Urinary bladder (tissue), 4 donors: Measurements from ENCODE around the gene SMR3B. TPM values are rescaled to one million over a fixed set of nuclear protein-coding genes. Genes with fewer than 3 reads are reported as not detected.

Experiments
- DNase-seq: peaks from one replicate; pipeline ENCODE4 v3.0.0-alpha.2; 2015; ENCODE audit errors: extremely low spot score
- H3K27ac ChIP-seq: one replicate; pipeline ENCODE4 v1.5.1; 2013; ENCODE audit warnings: low read depth, mild to moderate bottlenecking, moderate library complexity
- H3K36me3 ChIP-seq: one replicate; pipeline ENCODE4 v1.6.1; 2013; ENCODE audit warnings: mild to moderate bottlenecking, moderate library complexity; ENCODE audit not compliant: insufficient read depth
- H3K4me1 ChIP-seq: one replicate; pipeline ENCODE4 v1.6.1; 2013; ENCODE audit warnings: mild to moderate bottlenecking, moderate library complexity; ENCODE audit not compliant: insufficient read depth
- H3K4me3 ChIP-seq: one replicate; pipeline ENCODE4 v1.5.1; 2013; ENCODE audit warnings: low read depth, low read length
- WGBS: extraction: QIAGEN DNeasy Blood & Tissue Kit; methylation state at CpG from one replicate; pipeline ENCODE4 v1.1.7; 2013; 5-methylcytosine and 5-hydroxymethylcytosine counted together
- polyA plus RNA-seq: library from polyadenylated mRNA; stranded (reverse); fragments of 200-250 nt; gene quantifications from one replicate; pipeline ENCODE4 v1.2.3, GENCODE V29; 2013
- total RNA-seq: library from RNA; depleted of rRNA; stranded (reverse); fragments of >200 nt; gene quantifications from one replicate; pipeline ENCODE4 v1.2.3, GENCODE V29; 2014
- donor health status: healthy with polysubstance abuse.
- donor health status: healthy.

SMR3B gene
- total and polyA plus RNA-seq, 2 donors: not detected

DNA sequence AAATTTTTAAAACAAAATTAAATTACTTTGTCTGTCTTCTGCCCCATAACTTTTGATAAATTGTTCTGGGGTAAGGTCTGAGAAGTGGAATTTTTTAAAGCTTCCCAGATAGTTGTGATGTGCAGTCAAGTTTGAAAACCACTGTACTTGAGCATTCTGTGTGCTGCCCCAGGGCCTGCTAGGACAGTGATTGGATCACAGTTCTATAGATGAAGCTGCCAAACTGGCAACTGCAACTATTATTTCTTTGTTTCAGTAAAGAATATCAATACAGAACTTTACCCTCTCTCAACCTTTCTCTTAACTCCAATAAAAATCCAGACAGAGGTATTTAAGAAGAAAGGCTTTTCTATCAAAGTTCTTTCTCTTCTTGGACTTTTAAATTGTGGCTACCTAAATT, 14.6 kb downstream of the SMR3B start, which contains the start of gene OPRPN:
Gene OPRPN, plus strand, starts transcription at position 361 of the 400 bp plus-strand sequence. CDS start 1,346 bp downstream, outside the sequence.
- Histone ChIP-seq H3K4me1 (no peaks in the 10 kb centered on the region), H3K36me3 (no peaks in the 10 kb centered on the region), H3K4me3 (no peak within 1 kb of the TSS), H3K27ac (no peak within 1 kb of the TSS)
- no peak for DNase-seq

DNA sequence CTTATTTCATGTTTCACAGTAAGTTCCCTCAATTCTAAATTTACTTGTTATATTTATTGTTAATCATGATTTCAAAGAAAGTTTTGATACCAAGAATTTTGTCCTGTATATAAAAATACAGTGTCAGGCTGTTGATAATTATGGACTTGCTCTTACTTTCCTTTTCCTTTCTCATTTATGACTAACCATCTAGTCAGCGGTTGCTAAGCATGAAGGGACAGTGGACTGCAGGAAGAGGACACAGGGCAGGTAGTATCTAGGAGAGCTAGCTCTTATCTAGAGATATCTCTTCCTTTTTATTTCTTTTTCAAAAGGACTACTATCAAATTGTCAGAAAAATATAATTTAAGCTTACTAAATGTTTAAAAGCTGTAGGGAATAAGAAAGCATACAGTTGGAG, 16.4 kb downstream of the SMR3B start:
- H3K4me3 ChIP-seq: no peak overlapping the region
- no peak for DNase-seq
- no peak overlapping the region for H3K27ac ChIP-seq
- no peaks in the 10 kb centered on the region for H3K4me1 ChIP-seq
- H3K36me3 ChIP-seq: no peaks in the 10 kb centered on the region
- 86% methylated on average over 1 of the region's 1 CpG for WGBS

DNA sequence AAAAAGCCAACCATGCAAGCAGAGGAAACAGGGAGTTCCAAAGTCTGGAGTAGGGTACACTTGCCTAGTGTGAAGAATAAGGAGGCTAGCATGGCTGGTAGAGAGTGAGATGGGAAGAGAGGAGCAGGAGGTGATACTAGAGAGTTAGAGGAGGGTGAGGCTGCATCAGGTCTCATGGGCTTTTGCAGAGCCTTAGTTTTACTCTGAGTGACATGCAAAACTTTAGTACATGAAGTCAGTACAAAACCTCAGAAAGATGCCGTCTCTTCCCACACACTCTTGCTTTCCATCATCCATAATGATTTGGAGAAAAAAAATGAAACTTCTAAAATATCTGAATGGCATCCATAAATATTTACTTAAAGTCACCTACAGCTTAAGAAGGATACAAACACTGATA, 19.8 kb downstream of the SMR3B start:
- no peak overlapping the region for H3K4me3 ChIP-seq
- DNase-seq: no peak
- H3K27ac ChIP-seq: no peak overlapping the region
- H3K4me1 ChIP-seq: no peaks in the 10 kb centered on the region
- WGBS: 91% methylated on average over 1 of the region's 1 CpG
- H3K36me3 ChIP-seq: no peaks in the 10 kb centered on the region

DNA sequence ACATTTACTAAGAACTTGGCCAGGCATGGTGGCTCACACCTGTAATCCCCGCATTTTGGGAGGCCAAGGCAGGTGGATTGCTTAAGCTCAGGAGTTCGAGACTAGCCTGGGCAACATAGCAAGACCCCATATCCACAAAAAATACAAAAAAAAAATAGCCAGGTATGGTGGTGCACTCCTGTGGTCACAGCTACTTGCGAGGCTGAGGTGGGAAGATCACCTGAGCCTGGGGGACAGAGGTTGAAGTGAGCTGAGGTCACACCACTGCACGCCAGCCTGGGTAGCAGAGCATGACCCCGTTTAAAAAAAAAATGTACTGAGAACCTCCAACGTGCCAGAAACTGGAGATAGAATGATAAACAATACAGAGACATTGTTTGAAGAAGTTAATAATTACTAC, 22.8 kb downstream of the SMR3B start:
- no peaks in the 10 kb centered on the region for H3K36me3 ChIP-seq
- WGBS: 76% methylated on average over 6 of the region's 6 CpGs
- no peak for DNase-seq
- H3K27ac ChIP-seq: no peak overlapping the region
- no peaks in the 10 kb centered on the region for H3K4me1 ChIP-seq
- H3K4me3 ChIP-seq: no peak overlapping the region

DNA sequence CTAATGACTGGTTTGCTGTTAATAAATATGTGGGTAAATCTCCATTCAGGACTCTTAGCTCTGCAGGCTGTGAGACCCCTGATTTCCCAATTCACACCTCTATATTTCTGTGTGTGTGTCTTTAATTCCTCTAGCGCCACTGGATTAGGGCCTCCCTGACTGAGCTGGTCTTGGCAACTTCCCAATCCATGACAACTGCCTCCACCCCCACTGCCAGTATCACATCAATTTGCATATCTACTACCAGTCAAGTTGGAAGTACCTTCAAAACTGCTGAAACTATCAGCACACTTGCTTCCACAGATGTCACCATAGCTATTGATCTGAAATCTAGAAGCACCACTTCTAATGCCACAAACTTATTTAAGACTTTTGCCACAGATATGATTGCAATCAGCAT, 42.4 kb downstream of the SMR3B start:
- Histone ChIP-seq H3K4me1 (no peaks in the 10 kb centered on the region), H3K4me3 (no peak overlapping the region), H3K36me3 (no peaks in the 10 kb centered on the region), H3K27ac (no peak overlapping the region)
- no peak for DNase-seq
- 94% methylated on average over 1 of the region's 1 CpG for WGBS

DNA sequence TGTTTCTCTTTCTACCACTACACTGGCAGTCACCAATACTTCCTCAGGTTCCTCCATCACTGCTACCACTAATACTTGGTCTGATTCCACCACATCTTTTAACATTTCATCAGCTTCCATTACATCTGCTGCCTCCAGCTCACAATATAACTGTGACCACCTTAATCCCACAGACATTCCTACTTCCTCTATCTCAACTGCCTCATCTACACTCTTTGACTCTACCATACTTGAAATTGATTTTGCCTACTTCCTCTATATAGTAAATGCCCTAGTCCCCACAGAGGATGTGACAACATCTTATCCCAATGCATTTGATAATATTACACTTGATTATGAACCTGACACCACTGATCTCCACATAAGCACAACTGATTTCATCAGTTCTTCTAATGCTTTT, 43.9 kb downstream of the SMR3B start:
- no peak for DNase-seq
- H3K4me3 ChIP-seq: no peak overlapping the region
- H3K4me1 ChIP-seq: no peaks in the 10 kb centered on the region
- H3K36me3 ChIP-seq: no peaks in the 10 kb centered on the region
- no peak overlapping the region for H3K27ac ChIP-seq

DNA sequence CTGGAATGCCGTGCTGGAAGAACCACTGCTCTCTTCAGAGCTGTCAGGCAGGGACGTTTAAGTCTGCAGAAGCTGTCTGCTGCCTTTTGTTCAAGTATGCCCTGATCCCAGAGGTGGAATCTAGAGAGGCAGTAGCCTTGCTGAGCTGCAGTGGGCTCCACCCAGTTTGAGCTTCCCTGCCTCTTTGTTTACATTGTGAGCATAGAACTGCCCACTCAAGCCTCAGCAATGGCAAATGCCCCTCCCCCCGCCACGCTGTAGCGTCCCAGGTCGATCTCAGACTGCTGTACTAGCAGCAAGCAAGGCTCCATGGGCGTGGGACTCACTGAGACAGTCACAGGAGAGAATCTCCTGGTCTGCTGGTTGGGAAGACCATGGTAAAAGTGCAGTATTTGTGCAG, 54.3 kb downstream of the SMR3B start:
- Histone ChIP-seq H3K36me3 (no peaks in the 10 kb centered on the region), H3K27ac (no peak overlapping the region), H3K4me1 (no peaks in the 10 kb centered on the region), H3K4me3 (no peak overlapping the region)
- DNase-seq: no peak
- WGBS: 59% methylated on average over 7 of the region's 7 CpGs

Other genes with a start within 250 kb of the SMR3B start
- not detected for gene PRR27, start 228.9 kb upstream of the SMR3B start, total RNA-seq
- not detected for gene PRR27, start 228.9 kb upstream of the SMR3B start, polyA plus RNA-seq
- gene ODAM, start 187.4 kb upstream of the SMR3B start, total RNA-seq: not detected
- 0.22 TPM for gene ODAM, start 187.4 kb upstream of the SMR3B start, polyA plus RNA-seq
- 1.7 TPM for gene FDCSP, start 157.0 kb upstream of the SMR3B start, total RNA-seq
- 0.80 TPM for gene FDCSP, start 157.0 kb upstream of the SMR3B start, polyA plus RNA-seq
- not detected for gene CSN3, start 140.5 kb upstream of the SMR3B start, total RNA-seq
- gene CSN3, start 140.5 kb upstream of the SMR3B start, polyA plus RNA-seq: not detected
- not detected for gene CABS1, start 48.1 kb upstream of the SMR3B start, total RNA-seq
- gene CABS1, start 48.1 kb upstream of the SMR3B start, polyA plus RNA-seq: not detected
- not detected for gene SMR3A, start 22.4 kb upstream of the SMR3B start, total RNA-seq
- not detected for gene SMR3A, start 22.4 kb upstream of the SMR3B start, polyA plus RNA-seq
- not detected for gene OPRPN, start 14.8 kb downstream of the SMR3B start, total RNA-seq
- not detected for gene OPRPN, start 14.8 kb downstream of the SMR3B start, polyA plus RNA-seq
- not detected for gene MUC7, start 89.1 kb downstream of the SMR3B start, total RNA-seq
- gene MUC7, start 89.1 kb downstream of the SMR3B start, polyA plus RNA-seq: not detected
- gene AMTN, start 135.4 kb downstream of the SMR3B start, total RNA-seq: not detected
- not detected for gene AMTN, start 135.4 kb downstream of the SMR3B start, polyA plus RNA-seq
- gene AMBN, start 209.1 kb downstream of the SMR3B start, total RNA-seq: not detected
- gene AMBN, start 209.1 kb downstream of the SMR3B start, polyA plus RNA-seq: not detected
- 0.32 TPM for gene ENAM, start 245.6 kb downstream of the SMR3B start, total RNA-seq
- 0.16 TPM for gene ENAM, start 245.6 kb downstream of the SMR3B start, polyA plus RNA-seq